ENCODE data around the gene SLC35G1.

The SLC35G1 gene

DNA sequence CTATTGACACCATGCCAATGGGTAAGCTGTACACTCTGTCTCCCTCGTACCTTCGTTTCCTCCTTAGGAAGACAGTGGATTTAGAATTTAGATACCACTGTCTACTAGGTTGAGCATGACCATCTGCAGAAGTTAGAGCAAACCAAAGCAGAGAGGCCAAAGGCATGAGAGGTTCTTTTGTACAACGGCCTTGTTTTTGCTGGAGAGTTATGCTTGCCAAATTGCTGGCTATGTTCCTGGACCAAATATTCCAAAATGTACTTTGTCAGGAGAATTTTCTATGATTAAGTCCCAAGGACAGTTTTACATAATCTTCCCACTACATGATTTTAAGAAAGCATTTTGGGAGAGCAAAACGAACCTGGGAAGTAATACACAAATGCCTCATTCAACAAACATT is 52.0 kb downstream of the SLC35G1 start:
- Histone ChIP-seq H3K27me3 (no peaks in the 10 kb centered on the region), H3K36me3 (no peaks in the 10 kb centered on the region), H3K4me2 (no peak overlapping the region), H3K4me3 (no peak overlapping the region), H3K9me3 (no peaks in the 10 kb centered on the region), H3K27ac (no peak overlapping the region), H3K4me1 (no peaks in the 10 kb centered on the region), H4K20me1 (no peaks in the 10 kb centered on the region), H3K9ac (no peak overlapping the region)
- no peak for TF ChIP-seq Cebpa-rat (IDR thresholded peaks at IDR 0.05)

DNA sequence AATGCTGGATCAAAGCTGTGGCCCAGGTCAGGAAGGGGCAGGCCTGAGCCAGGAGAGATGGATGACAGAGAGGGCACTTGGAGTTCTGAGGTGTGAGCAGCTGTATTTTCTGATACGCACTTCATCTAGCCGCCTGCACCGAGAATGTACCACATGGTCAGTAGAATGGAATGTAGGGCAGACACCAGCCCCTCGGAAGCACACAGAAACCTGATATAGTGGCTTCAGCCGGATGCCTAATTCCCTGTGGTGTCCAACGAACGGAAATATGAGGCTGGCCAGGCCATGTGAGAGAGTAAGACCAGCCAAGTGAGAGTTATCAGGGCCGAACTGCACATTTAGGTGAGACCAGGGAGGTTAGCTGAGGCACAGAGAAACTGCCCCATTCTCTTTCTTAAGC is 53.3 kb downstream of the SLC35G1 start:
- no peak for TF ChIP-seq Cebpa-rat (IDR thresholded peaks at IDR 0.05)
- Histone ChIP-seq H3K9me3 (no peaks in the 10 kb centered on the region), H3K36me3 (no peaks in the 10 kb centered on the region), H3K4me2 (no peak overlapping the region), H4K20me1 (no peaks in the 10 kb centered on the region), H3K4me3 (no peak overlapping the region), H3K9ac (no peak overlapping the region), H3K27me3 (no peaks in the 10 kb centered on the region), H3K4me1 (no peaks in the 10 kb centered on the region), H3K27ac (no peak overlapping the region)

DNA sequence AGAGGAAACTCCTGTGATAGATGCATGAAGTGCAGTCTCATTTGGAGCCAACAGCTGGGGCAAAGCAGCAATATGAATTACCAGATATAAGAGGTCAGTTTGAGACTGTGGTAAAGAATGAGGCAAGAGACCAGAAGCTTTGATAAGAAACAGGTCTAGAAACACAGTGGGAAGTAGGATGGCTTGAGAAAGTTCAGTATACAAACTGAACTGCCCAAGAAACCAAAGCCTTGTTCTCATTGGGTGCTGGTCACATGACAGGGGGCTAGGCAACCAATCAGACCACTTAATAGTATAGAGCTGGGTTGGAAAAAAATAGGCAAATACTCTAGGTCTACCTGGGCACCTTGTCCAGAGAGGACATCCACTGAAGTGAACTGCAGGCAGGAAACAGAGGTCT is 53.7 kb downstream of the SLC35G1 start:
- Histone ChIP-seq H3K4me3 (no peak overlapping the region), H3K4me2 (no peak overlapping the region), H4K20me1 (no peaks in the 10 kb centered on the region), H3K4me1 (no peaks in the 10 kb centered on the region), H3K27me3 (no peaks in the 10 kb centered on the region), H3K9ac (no peak overlapping the region), H3K36me3 (no peaks in the 10 kb centered on the region), H3K9me3 (no peaks in the 10 kb centered on the region), H3K27ac (no peak overlapping the region)
- no peak for TF ChIP-seq Cebpa-rat (IDR thresholded peaks at IDR 0.05)

DNA sequence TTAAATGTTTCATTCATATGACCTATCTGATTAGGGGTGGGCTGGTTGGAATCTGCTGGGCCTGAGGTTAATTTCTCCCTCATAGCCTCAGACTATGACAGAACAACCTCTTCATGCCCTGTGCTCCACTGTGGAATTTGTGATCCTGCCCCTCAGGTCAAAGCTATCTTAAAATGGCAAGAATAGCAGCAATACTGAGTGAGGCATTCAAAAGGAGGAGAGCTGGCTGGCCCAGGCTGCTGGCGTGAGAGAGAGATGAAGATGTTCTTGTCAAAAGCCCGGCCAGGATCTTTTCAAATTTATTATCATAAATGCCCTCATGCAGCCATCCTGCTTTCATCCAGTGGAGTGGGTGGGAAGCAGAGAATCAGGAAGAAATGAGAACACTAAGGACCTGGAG is 58.1 kb downstream of the SLC35G1 start:
- H3K36me3 ChIP-seq: no peaks in the 10 kb centered on the region
- H3K4me3 ChIP-seq: no peak overlapping the region
- no peaks in the 10 kb centered on the region for H4K20me1 ChIP-seq
- no peaks in the 10 kb centered on the region for H3K4me1 ChIP-seq
- no peaks in the 10 kb centered on the region for H3K9me3 ChIP-seq
- H3K4me2 ChIP-seq: no peak overlapping the region
- H3K9ac ChIP-seq: no peak overlapping the region
- H3K27me3 ChIP-seq: no peaks in the 10 kb centered on the region
- TF ChIP-seq Cebpa-rat (IDR thresholded peaks at IDR 0.05): no peak
- no peak overlapping the region for H3K27ac ChIP-seq
